Keratinocyte (primary cell): ENCODE results near the gene GON7. TPM values are rescaled to one million over a fixed set of nuclear protein-coding genes. Genes with fewer than 3 reads are reported as not detected.

Experiments
- DNase-seq: peaks from one replicate; pipeline ENCODE4 v3.0.0-alpha.2; 2011; ENCODE audit warnings: low read depth, missing footprints, low spot score
- FAIRE-seq: peaks from 2 replicates; lab custom pipeline; 2011; peaks lifted over from hg19 to GRCh38; lab: Jason Lieb, UNC
- H2AFZ ChIP-seq: 2 replicates; pipeline ENCODE4 v1.6.0; 2012; ENCODE audit warnings: low read length, control low read depth, inconsistent platforms; ENCODE audit not compliant: control insufficient read depth
- H3K27ac ChIP-seq: 2 replicates; pipeline ENCODE4 v1.5.1; 2011; ENCODE audit warnings: low read length; ENCODE audit not compliant: control insufficient read depth, insufficient read depth
- H3K27me3 ChIP-seq: 3 replicates; pipeline ENCODE4 v1.6.0; 2011; ENCODE audit warnings: low read length; ENCODE audit not compliant: control insufficient read depth, insufficient read depth; ENCODE audit errors: extremely low read depth
- H3K36me3 ChIP-seq, 2 experiments: 2 replicates in 1 of 2; 3 replicates in 1 of 2; pipeline ENCODE4 v1.5.1; 2011; ENCODE audit warnings: low read length in 2 of 2, mild to moderate bottlenecking in 1 of 2; ENCODE audit not compliant: control insufficient read depth in 2 of 2, insufficient read depth in 2 of 2; ENCODE audit errors: extremely low read depth in 1 of 2
- H3K4me1 ChIP-seq: 3 replicates; pipeline ENCODE4 v1.5.1; 2011; ENCODE audit warnings: low read length; ENCODE audit not compliant: control insufficient read depth, insufficient read depth; ENCODE audit errors: extremely low read depth
- H3K4me2 ChIP-seq: 3 replicates; pipeline ENCODE4 v1.6.0; 2011; ENCODE audit warnings: low read depth, low read length; ENCODE audit not compliant: control insufficient read depth, insufficient read depth; ENCODE audit errors: extremely low read depth
- H3K4me3 ChIP-seq, 3 experiments: fragments of 200-600 bp in 1 of 3; sonication (generic) in 1 of 3; 2 replicates in 2 of 3; 3 replicates in 1 of 3; pipeline ENCODE4 v1.5.1; 2011 to 2016; ENCODE audit warnings: low read length in 3 of 3, mild to moderate bottlenecking in 3 of 3, control low read depth in 2 of 3, inconsistent platforms in 1 of 3, low read depth in 1 of 3, mixed read lengths in 1 of 3, mixed run types in 1 of 3, moderate library complexity in 1 of 3; ENCODE audit not compliant: control insufficient read depth in 2 of 3, insufficient read depth in 2 of 3; ENCODE audit errors: extremely low read depth in 1 of 3
- H3K79me2 ChIP-seq: 2 replicates; pipeline ENCODE4 v1.6.0; 2012; ENCODE audit warnings: low read length; ENCODE audit not compliant: control insufficient read depth, insufficient read depth
- H3K9ac ChIP-seq: 3 replicates; pipeline ENCODE4 v1.6.0; 2011; ENCODE audit warnings: low read length; ENCODE audit not compliant: control insufficient read depth, insufficient read depth; ENCODE audit errors: extremely low read depth
- H3K9me1 ChIP-seq: 3 replicates; pipeline ENCODE4 v1.6.0; 2011; ENCODE audit warnings: low read length; ENCODE audit not compliant: control insufficient read depth, insufficient read depth; ENCODE audit errors: extremely low read depth
- H3K9me3 ChIP-seq: 2 replicates; pipeline ENCODE4 v1.5.1; 2012; ENCODE audit warnings: low read depth, low read length; ENCODE audit not compliant: control insufficient read depth
- H4K20me1 ChIP-seq: 3 replicates; pipeline ENCODE4 v1.6.0; 2011; ENCODE audit warnings: low read length; ENCODE audit not compliant: control insufficient read depth, insufficient read depth; ENCODE audit errors: extremely low read depth
- EZH2 ChIP-seq: IDR thresholded peaks from one replicate; pipeline ENCODE4 v1.6.1; 2012; ENCODE audit warnings: inconsistent platforms, mild to moderate bottlenecking, low read length, moderate library complexity
- dilution Hi-C: fragments of 300-500 bp; cut with MboI; formaldehyde crosslinking; loops from one replicate; pipeline ENCODE4 v1.7.0; 2020; ENCODE audit warnings: low sequenced_read_pairs; ENCODE audit not compliant: extremely low pct_ligation_motif_present
- polyA minus RNA-seq, 3 experiments: library from RNA; depleted of rRNA, polyadenylated mRNA; stranded (reverse); fragments of >200 nt; gene quantifications; 1 replicate in 1 of 3; 2 replicates in 1 of 3; 3 replicates in 1 of 3; pipeline ENCODE4 v1.2.3, GENCODE V29; 2011
- polyA plus RNA-seq, 5 experiments: library from polyadenylated mRNA; depleted of rRNA in 3 of 5; stranded (reverse) in 3 of 5; stranded (forward) in 1 of 5; unstranded in 1 of 5; fragments of >200 nt; gene quantifications; 1 replicate in 1 of 5; 2 replicates in 3 of 5; 3 replicates in 1 of 5; pipeline versions ENCODE4 v1.2.1 to v1.2.3, GENCODE V29; 2011 to 2012; ENCODE audit warnings: missing spikeins in 2 of 5, low read depth in 1 of 5, low replicate concordance in 1 of 5
- TF ChIP-seq, protein P1 (sequence below), 3 experiments: IDR thresholded peaks in 1 of 3; conservative IDR thresholded peaks in 1 of 3; optimal IDR thresholded peaks in 1 of 3; 2 replicates in 2 of 3; 3 replicates in 1 of 3; pipeline versions ENCODE3 to v1.5.1; 2011; ENCODE audit warnings: low read length in 3 of 3, mild to moderate bottlenecking in 3 of 3, moderate library complexity in 2 of 3, control low read depth in 1 of 3, inconsistent platforms in 1 of 3; ENCODE audit not compliant: insufficient read depth in 2 of 3; ENCODE audit errors: extremely low read depth in 1 of 3

GON7 gene, protein sequence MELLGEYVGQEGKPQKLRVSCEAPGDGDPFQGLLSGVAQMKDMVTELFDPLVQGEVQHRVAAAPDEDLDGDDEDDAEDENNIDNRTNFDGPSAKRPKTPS
- polyA plus RNA-seq: 6.9 to 12.6 TPM (median 9.3 TPM) in 3 replicates
- polyA plus RNA-seq (2011; ENCODE audit: low read depth): 9.4 TPM
- polyA plus RNA-seq (2011; cell fraction: cytosol; rRNA removed): 8.6 and 12.1 TPM in 2 replicates
- polyA plus RNA-seq (2011; cell fraction: nucleus; rRNA removed): 3.1 and 4.2 TPM in 2 replicates
- polyA plus RNA-seq (2012; ENCODE audit: low replicate concordance): 8.7 and 9.1 TPM in 2 replicates
- 0.46 to 3.2 TPM (median 2.8 TPM) in 3 replicates for polyA minus RNA-seq
- polyA minus RNA-seq (2011; cell fraction: cytosol; rRNA and poly(A)+ RNA removed): 3.5 TPM
- polyA minus RNA-seq (2011; cell fraction: nucleus; rRNA and poly(A)+ RNA removed): 1.2 and 1.3 TPM in 2 replicates

DNA sequence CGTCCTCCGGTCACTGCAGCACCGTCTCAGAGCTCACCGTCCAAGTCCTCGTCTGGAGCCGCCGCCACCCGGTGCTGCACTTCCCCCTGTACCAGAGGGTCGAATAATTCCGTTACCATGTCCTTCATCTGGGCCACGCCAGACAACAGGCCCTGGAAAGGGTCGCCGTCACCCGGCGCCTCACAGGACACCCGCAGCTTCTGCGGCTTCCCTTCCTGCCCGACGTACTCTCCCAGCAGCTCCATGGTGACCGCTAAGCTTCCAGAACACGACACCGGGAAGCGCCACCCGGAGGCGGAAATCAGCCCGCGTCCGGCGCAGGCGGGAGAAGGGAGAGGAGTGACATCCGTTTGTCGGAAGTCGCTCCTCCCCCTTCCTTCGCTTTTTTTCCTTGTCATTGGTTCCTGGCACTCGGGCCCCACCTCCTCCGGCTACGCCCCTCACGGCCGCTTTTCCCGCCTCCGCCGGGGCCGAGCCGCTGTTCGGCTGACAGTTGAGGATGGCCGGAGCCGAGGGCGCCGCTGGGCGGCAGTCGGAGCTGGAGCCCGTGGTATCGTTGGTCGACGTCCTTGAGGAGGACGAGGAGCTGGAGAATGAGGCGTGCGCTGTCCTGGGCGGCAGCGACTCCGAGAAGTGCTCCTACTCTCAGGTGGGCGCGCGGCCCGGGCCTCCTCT lies at the start of gene GON7, which contains the start of gene UBR7:
GON7 (minus strand) TSS at position 273 of the 675 bp plus-strand sequence; CDS start at position 245, 28 bp downstream.
UBR7 (plus strand) TSS at position 464 of the 675 bp plus-strand sequence; CDS start at position 500, 36 bp downstream.
- Histone ChIP-seq H3K9me3 (no peaks in the 10 kb centered on the region), H3K9me1 (no peaks in the 10 kb centered on the region), H3K27ac (peak within 1 kb of the TSS; percentile 64), H4K20me1 (no peaks in the 10 kb centered on the region), H3K4me3 (peak within 1 kb of the TSS; percentile 81 to 91 (median 87)), H3K4me1 (peaks cover 8% of the 10 kb centered on the region), H3K79me2 (peaks cover 29% of the 10 kb centered on the region), H3K27me3 (no peaks in the 10 kb centered on the region), H3K36me3 (no peaks in the 10 kb centered on the region), H3K4me2 (peak within 1 kb of the TSS; percentile 97), H3K9ac (peak within 1 kb of the TSS; percentile 77), H2AFZ (peak within 1 kb of the TSS; percentile 96)
- DNase-seq (peak; percentile 78), FAIRE-seq (peak; percentile 67)
- dilution Hi-C loops: no loop called here
- TF ChIP-seq, protein P1, sequence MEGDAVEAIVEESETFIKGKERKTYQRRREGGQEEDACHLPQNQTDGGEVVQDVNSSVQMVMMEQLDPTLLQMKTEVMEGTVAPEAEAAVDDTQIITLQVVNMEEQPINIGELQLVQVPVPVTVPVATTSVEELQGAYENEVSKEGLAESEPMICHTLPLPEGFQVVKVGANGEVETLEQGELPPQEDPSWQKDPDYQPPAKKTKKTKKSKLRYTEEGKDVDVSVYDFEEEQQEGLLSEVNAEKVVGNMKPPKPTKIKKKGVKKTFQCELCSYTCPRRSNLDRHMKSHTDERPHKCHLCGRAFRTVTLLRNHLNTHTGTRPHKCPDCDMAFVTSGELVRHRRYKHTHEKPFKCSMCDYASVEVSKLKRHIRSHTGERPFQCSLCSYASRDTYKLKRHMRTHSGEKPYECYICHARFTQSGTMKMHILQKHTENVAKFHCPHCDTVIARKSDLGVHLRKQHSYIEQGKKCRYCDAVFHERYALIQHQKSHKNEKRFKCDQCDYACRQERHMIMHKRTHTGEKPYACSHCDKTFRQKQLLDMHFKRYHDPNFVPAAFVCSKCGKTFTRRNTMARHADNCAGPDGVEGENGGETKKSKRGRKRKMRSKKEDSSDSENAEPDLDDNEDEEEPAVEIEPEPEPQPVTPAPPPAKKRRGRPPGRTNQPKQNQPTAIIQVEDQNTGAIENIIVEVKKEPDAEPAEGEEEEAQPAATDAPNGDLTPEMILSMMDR (optimal IDR thresholded peaks at IDR 0.05 in 1 of 3, IDR thresholded peaks at IDR 0.05 in 1 of 3, conservative IDR thresholded peaks at IDR 0.05 in 1 of 3; ENCODE audit: extremely low read depth in 1 of 3, insufficient read depth in 2 of 3, low read length in 3 of 3): peak in 2 of 3 experiments; percentile 31 to 34
- no peak for TF ChIP-seq EZH2

DNA sequence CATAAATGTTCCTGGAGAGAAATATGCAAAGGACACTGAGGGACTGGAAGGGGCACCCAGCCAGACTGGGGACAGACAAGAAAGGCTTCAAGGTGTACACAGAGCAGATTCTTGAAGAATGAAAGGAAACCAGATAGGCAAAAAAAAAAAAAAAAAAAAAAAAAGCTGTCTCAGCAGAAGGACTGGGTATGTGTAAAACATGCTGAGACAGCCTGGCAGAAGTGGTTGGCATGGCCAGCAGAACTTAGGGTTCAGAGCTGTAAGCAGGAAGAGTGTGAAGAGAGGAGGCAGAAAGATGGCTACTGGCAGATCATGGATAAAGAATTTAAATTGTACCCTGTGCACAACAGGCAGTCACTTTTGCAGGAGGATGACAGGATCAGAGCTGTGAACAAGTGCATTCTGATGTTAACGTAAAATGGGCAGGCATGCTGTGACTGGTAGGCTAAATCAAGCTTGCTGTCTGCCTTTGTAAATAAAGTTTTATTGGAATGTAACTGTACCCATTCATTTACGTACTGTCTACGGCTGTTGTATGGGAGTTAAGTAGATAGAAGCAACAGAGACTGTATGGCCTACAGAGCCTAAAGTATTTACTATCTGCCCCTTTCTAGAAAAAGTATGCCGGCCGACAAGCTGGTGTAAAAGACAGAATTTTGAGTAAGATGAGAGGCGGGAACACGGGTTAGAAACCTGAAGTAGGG lies 42.4 kb upstream of the GON7 start:
- Histone ChIP-seq H3K36me3 (peaks cover 8 to 30% of the 10 kb centered on the region in 2 experiments), H3K4me2 (no peak overlapping the region), H4K20me1 (no peaks in the 10 kb centered on the region), H3K4me1 (no peaks in the 10 kb centered on the region), H3K9ac (no peak overlapping the region), H3K79me2 (no peaks in the 10 kb centered on the region), H2AFZ (no peak overlapping the region), H3K27ac (no peak overlapping the region), H3K9me1 (no peaks in the 10 kb centered on the region), H3K9me3 (no peaks in the 10 kb centered on the region), H3K27me3 (no peaks in the 10 kb centered on the region), H3K4me3 (no peak overlapping the region)
- dilution Hi-C loops: no loop called here
- DNase-seq (no peak), FAIRE-seq (no peak)
- TF ChIP-seq EZH2: no peak
- TF ChIP-seq, protein P1 (optimal IDR thresholded peaks at IDR 0.05 in 1 of 3, IDR thresholded peaks at IDR 0.05 in 1 of 3, conservative IDR thresholded peaks at IDR 0.05 in 1 of 3; ENCODE audit: extremely low read depth in 1 of 3, insufficient read depth in 2 of 3, low read length in 3 of 3): no peak
